ENCODE measurements around the gene NCOR1.
A peak's percentile ranks its signal among the peaks of the same experiment; 100 is the strongest.

NCOR1 gene

GRCh38 chr17:16019347-16019746 lies 196.0 kb downstream of the NCOR1 start:
- DNase-seq = no peak

GRCh38 chr17:16013943-16014407 lies 201.4 kb downstream of the NCOR1 start:
- peak; percentile 74 for DNase-seq

- no peak for DNase-seq
Measured at GRCh38 chr17:16007439-16007838, 207.9 kb downstream of the NCOR1 start.

- no peak for DNase-seq
Measured at GRCh38 chr17:16005636-16006035, 209.7 kb downstream of the NCOR1 start.

GRCh38 chr17:16003841-16004240 lies 211.5 kb downstream of the NCOR1 start:
- DNase-seq = no peak

GRCh38 chr17:16002708-16003260 lies 212.6 kb downstream of the NCOR1 start:
- DNase-seq = no peak

- DNase-seq = no peak
Measured at GRCh38 chr17:16001226-16001897, 214.0 kb downstream of the NCOR1 start.

- no peak for DNase-seq
Measured at GRCh38 chr17:15999974-16000827, 215.1 kb downstream of the NCOR1 start.

GRCh38 chr17:15999141-15999973 lies 216.0 kb downstream of the NCOR1 start, which contains the start of the genes TTC19 and ZSWIM7:
Gene TTC19 (plus strand): TSS chr17:15999824. CDS start chr17:15999849, 25 bp downstream.
Gene ZSWIM7 (minus strand): TSS chr17:15999704. CDS start chr17:15999594, 110 bp downstream.
- peak; percentile 87 for DNase-seq

- DNase-seq = no peak
Measured at GRCh38 chr17:15998031-15998562, 217.2 kb downstream of the NCOR1 start.

- no peak for DNase-seq
Measured at GRCh38 chr17:15996322-15996721, 219.0 kb downstream of the NCOR1 start.

GRCh38 chr17:15981646-15982580 lies 233.4 kb downstream of the NCOR1 start:
- no peak for DNase-seq

GRCh38 chr17:15981208-15981607 lies 234.1 kb downstream of the NCOR1 start:
- DNase-seq = no peak

All from kidney glomerular epithelial cell (primary cell).